Colonic mucosa (tissue), 4 donors: ENCODE measurements around the gene CRAMP1. TPM values are rescaled to one million over a fixed set of nuclear protein-coding genes. Genes with fewer than 3 reads are reported as not detected.
A peak's percentile ranks its signal among the peaks of the same experiment; 100 is the strongest.

ENCODE experiments used
- DNase-seq: peaks from one replicate; pipeline ENCODE4 v3.0.0-alpha.2; 2020
- H3K27ac ChIP-seq: fragments of 200-600 bp; one replicate; pipeline ENCODE4 v1.8.0; 2021
- H3K27me3 ChIP-seq: fragments of 200-600 bp; one replicate; pipeline ENCODE4 v1.8.0; 2021
- H3K36me3 ChIP-seq: fragments of 200-600 bp; one replicate; pipeline ENCODE4 v1.8.0; 2021
- H3K4me1 ChIP-seq: fragments of 200-600 bp; one replicate; pipeline ENCODE4 v1.8.0; 2021; ENCODE audit warnings: mild to moderate bottlenecking
- H3K4me3 ChIP-seq: fragments of 200-600 bp; one replicate; pipeline ENCODE4 v1.8.0; 2021
- H3K9ac ChIP-seq, 2 donors: one replicate each; pipeline ENCODE4 v1.7.0; 2013; ENCODE audit warnings: control low read depth in 2 of 2, low read depth in 2 of 2, low read length in 2 of 2
- H3K9me3 ChIP-seq: fragments of 200-600 bp; one replicate; pipeline ENCODE4 v1.8.0; 2021
- CTCF ChIP-seq: fragments of 200-600 bp; IDR thresholded peaks from one replicate; pipeline ENCODE4 v1.8.0; 2022; ENCODE audit warnings: antibody characterized with exemption, mild to moderate bottlenecking
- intact Hi-C: fragments of 100-400 bp; cut with DNase I; formaldehyde crosslinking; loops from one replicate; pipeline ENCODE4 v1.14.1; 2022
- total RNA-seq, 2 donors: library from RNA; stranded (reverse); fragmentation: NEBNext Ultra II Directional in 1 of 2; extraction: Animal tissue kit (Norgen Biotek cat#: 25700) in 1 of 2; gene quantifications; one replicate each; pipeline ENCODE4 v1.2.1, GENCODE V29; 2021
- donor health status: healthy.
- donor health status: DM: no; HTN: no; CAD: no.
- donor health status: DM: no; HTN: no; CAD: no.

Gene CRAMP1
- total RNA-seq, 2 donors from 2014 or later, result 13.6 to 17.1 TPM

DNA sequence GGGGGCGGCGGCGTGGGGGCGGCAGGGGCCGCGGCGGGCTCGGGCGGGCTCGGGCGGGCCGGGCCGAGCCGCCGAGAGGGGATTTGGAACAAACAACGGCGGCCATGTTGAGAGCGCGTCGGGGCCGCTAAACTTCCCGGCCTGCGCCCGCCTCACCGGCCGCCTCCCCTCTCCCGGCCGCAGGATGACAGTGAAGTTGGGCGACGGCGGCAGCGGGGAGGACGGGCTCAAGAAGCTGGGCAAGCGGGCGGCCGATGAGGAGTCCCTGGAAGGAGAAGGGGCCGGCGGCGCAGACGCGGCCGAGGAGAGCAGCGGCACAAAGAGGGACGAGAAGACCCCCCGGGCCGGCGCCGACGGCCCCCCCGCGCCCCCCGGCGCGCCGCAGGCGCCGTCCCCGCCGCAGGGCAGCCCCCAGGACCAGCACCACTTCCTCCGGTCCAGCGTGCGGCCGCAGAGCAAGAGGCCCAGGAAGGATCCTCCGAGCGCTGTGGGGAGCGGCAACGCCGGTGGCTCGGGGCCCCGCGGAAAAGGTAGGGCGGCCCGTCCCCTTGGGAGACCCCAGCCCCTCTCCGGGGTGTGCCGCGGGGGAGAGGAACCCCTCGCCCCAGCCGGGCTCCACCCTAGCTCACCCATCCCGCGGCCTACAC is 2.4 kb downstream of the CRAMP1 start:
- no peak for TF ChIP-seq CTCF
- no peaks in the 10 kb centered on the region for H3K27me3 ChIP-seq
- DNase-seq, result peak; percentile 22
- peak overlapping the region; percentile 47 for H3K4me3 ChIP-seq
- peaks cover 6% of the 10 kb centered on the region for H3K4me1 ChIP-seq
- H3K9ac ChIP-seq, result peak overlapping the region; percentile 58 to 69
- H3K27ac ChIP-seq, result no peak overlapping the region
- no peaks in the 10 kb centered on the region for H3K9me3 ChIP-seq
- intact Hi-C loops, result loop anchor here (5.0 to 10.0 kb wide), 2 partner anchors 120 to 158 kb away; partner anchors contain the start of genes EME2, MRPS34, NME3 and TELO2
- H3K36me3 ChIP-seq, result no peaks in the 10 kb centered on the region

GRCh38 chr16:1615761-1616160 is 3.6 kb downstream of the CRAMP1 start:
- H3K9me3 ChIP-seq, result no peaks in the 10 kb centered on the region
- intact Hi-C loops, result loop anchor here (10.0 kb wide), 1 partner anchor 121 kb away; the partner anchor contains the start of gene TELO2
- H3K4me3 ChIP-seq, result no peak overlapping the region
- peaks cover 6% of the 10 kb centered on the region for H3K4me1 ChIP-seq
- TF ChIP-seq CTCF, result no peak
- DNase-seq, result no peak
- no peaks in the 10 kb centered on the region for H3K36me3 ChIP-seq
- no peaks in the 10 kb centered on the region for H3K27me3 ChIP-seq
- H3K9ac ChIP-seq, result peak overlapping the region in 1 of 2 donors; percentile 12
- no peak overlapping the region for H3K27ac ChIP-seq

DNA sequence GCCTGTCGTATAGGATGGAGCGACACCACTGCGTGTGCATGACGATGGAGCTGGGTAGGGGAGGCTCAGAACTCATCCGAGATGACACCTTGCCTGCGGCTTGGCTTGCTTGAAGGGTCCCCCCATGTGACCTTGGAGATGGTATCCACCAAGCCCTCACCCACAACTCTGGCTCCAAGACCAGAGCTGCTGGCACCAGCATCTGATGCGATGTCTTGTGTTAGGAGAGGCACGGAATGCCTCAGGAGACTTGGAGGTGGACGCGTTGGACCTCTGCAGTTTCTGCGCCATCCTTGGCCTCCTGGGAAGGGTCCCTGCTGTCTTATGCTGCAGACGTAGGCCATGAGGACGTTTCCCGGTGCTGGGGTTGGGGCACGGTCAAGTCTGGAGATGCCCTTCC is 7.8 kb downstream of the CRAMP1 start:
- no peak for DNase-seq
- Histone ChIP-seq H3K9ac (no peak overlapping the region), H3K4me1 (no peaks in the 10 kb centered on the region), H3K36me3 (no peaks in the 10 kb centered on the region), H3K27me3 (no peaks in the 10 kb centered on the region), H3K27ac (no peak overlapping the region), H3K9me3 (no peaks in the 10 kb centered on the region), H3K4me3 (no peak overlapping the region)
- intact Hi-C loops, result loop anchor here (10.0 kb wide), 1 partner anchor 125 kb away; the partner anchor contains the start of gene TELO2
- no peak for TF ChIP-seq CTCF

GRCh38 chr16:1620391-1620790 is 8.2 kb downstream of the CRAMP1 start:
- no peak for DNase-seq
- no peaks in the 10 kb centered on the region for H3K36me3 ChIP-seq
- intact Hi-C loops, result no loop called here
- H3K9me3 ChIP-seq, result no peaks in the 10 kb centered on the region
- no peak overlapping the region for H3K9ac ChIP-seq
- H3K27ac ChIP-seq, result no peak overlapping the region
- H3K4me1 ChIP-seq, result no peaks in the 10 kb centered on the region
- no peaks in the 10 kb centered on the region for H3K27me3 ChIP-seq
- no peak for TF ChIP-seq CTCF
- H3K4me3 ChIP-seq, result no peak overlapping the region

DNA sequence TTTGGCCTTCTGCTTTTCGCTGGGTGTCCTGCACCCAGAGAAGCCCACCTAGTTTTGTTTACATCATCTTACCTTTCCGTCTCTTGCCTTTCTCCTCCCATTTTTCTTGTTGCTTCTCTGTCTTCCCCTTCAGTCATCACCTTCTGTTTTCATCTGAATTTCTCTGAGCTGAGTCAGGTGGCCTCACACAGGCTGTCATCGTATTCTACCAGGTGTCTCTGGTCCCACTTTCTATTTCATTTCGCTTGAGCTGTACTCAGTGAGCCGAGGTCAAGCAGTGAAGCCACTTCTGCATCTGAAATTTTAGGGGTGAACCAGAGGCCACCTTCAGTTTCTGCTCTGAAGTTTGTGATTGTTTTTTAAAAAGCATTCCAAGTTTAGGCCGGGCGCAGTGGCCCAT is 9.7 kb downstream of the CRAMP1 start:
- no peaks in the 10 kb centered on the region for H3K4me1 ChIP-seq
- DNase-seq, result no peak
- H3K4me3 ChIP-seq, result no peak overlapping the region
- H3K9me3 ChIP-seq, result no peaks in the 10 kb centered on the region
- H3K9ac ChIP-seq, result no peak overlapping the region
- peaks cover 7% of the 10 kb centered on the region for H3K36me3 ChIP-seq
- intact Hi-C loops, result no loop called here
- no peak for TF ChIP-seq CTCF
- H3K27me3 ChIP-seq, result no peaks in the 10 kb centered on the region
- H3K27ac ChIP-seq, result no peak overlapping the region
